Stimulated activated CD4-positive, alpha-beta T cell treated with anti-CD3 and anti-CD28 coated beads, Interleukin-15, amount 100 ng/mL, for 48 hours (primary cell): ENCODE data around the gene TEX55.
"Not testable (repeated sequence)": the region's sequence is repeated elsewhere in the genome, so short reads cannot be mapped to it uniquely, and the experiment has no call there.

Source experiments
- DNase-seq, 2 donors: peaks; one replicate each; pipeline ENCODE4 v3.0.0-alpha.2; 2020; ENCODE audit warnings: low read depth in 2 of 2

Gene TEX55

GRCh38 chr3:119145500-119146167 is at the start of gene TEX55:
Gene TEX55, plus strand, starts transcription at chr3:119146165. Its CDS starts 25 bp downstream, at chr3:119146190.
- DNase-seq, result peak in 1 of 2 donors; percentile 8

GRCh38 chr3:119098003-119098402 is 48.0 kb upstream of the TEX55 start:
- DNase-seq, result no peak

GRCh38 chr3:119098619-119099222 is 47.2 kb upstream of the TEX55 start:
- no peak for DNase-seq

- DNase-seq, result no peak
These were observed 46.2 kb upstream of the TEX55 start for GRCh38 chr3:119099785-119100184.

- DNase-seq, result no peak
These were observed 41.9 kb upstream of the TEX55 start for GRCh38 chr3:119104031-119104430.

- not testable (repeated sequence) for DNase-seq
These were observed 27.6 kb upstream of the TEX55 start for GRCh38 chr3:119118330-119118729.

GRCh38 chr3:119120480-119120879 is 25.5 kb upstream of the TEX55 start:
- no peak for DNase-seq

- no peak for DNase-seq
These were observed 23.6 kb upstream of the TEX55 start for GRCh38 chr3:119122350-119122749.

GRCh38 chr3:119125342-119125741 is 20.6 kb upstream of the TEX55 start:
- no peak for DNase-seq

DNA sequence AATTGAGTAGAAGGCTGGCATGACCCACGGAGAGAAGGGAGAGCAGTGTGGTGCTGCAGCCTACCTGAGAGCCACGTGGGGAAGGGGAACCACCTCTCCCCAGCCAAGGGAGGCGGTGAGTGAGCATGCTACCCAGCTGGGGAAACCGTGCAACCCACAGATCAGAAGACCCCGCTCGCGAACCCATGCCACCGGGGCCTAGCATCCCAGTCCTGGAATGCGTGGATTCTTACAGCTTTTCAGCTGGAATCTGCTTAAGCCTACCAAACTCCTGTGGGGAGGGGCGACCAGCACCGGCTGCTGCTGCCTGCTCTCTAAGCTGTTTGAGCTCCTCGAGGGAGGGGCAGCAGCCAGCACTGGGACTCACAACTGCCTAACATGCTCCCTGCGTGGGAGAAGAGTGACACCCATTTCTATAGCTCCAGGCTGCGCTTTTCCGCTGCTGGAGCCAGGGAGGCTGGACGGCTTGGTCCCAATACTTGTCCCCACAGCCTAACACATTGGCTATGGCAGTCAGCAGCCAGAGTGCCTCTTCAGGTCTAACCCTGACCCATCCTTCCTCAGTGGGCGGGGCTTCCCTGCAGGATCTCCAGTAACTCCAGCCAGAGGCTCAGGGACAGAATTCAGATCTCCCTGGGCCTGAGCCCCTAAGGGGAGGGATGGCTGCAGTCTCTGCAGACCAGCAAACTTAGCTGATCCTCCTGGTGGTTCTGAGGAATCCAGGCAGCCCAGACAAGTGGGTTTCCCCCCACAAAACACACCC is 20.0 kb upstream of the TEX55 start:
- no peak for DNase-seq

- DNase-seq, result not testable (repeated sequence)
These were observed 15.7 kb upstream of the TEX55 start for GRCh38 chr3:119130291-119130690.

DNA sequence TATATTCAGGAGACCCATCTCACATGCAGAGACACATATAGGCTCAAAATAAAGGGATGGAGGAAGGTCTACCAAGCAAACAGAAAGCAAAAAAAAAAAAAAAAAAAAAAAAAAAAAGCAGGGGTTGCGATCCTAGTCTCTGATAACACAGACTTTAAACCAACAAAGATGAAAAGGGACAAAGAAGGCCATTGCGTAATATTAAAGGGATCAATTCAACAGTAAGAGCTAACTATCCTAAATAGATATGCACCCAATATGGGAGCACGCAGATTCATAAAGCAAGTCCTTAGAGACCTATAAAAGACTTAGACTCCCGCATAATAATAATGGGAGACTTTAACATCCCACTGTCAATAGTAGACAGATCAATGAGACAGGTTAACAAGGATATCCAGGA is 13.7 kb upstream of the TEX55 start:
- not testable (repeated sequence) for DNase-seq

DNA sequence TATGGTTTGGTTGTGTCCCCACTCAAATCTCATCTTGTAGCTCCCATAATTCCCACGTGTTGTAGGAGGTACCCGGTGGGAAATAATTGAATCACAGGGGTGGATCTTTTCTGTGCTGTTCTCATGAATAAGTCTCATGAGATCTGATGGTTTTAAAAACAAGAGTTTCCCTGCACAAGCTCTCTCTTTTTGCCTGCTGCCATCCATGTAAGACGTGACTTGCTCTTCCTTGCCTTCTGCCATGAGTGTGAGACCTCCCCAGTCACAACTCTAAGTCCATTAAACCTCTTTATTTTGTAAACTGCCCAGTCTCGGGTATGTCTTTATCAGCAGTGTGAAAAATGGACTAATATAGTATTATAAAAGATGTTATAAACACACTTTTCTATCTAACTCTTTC is 6.6 kb upstream of the TEX55 start:
- not testable (repeated sequence) for DNase-seq

GRCh38 chr3:119140466-119140865 is 5.5 kb upstream of the TEX55 start:
- DNase-seq, result no peak

DNA sequence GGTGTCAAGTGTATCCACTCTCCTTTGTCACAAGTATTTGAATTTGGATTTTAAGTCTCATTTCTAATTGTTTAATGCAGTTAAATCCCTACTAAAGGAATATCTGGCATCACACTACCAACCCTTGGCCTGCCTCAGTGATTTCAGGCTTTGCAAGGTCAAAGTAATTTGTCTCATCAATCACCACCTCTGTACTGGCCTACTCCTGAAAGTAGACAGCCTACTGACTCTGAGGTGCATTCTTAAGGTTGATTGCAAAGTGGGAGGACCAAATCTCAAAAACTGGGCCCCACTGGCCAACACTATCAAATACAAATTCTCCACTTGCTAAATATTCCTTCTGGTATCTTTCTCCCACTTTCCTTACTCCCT is 851 bp upstream of the TEX55 start:
- no peak for DNase-seq

- no peak for DNase-seq
These were observed 812 bp downstream of the TEX55 start for GRCh38 chr3:119146578-119147375.

DNA sequence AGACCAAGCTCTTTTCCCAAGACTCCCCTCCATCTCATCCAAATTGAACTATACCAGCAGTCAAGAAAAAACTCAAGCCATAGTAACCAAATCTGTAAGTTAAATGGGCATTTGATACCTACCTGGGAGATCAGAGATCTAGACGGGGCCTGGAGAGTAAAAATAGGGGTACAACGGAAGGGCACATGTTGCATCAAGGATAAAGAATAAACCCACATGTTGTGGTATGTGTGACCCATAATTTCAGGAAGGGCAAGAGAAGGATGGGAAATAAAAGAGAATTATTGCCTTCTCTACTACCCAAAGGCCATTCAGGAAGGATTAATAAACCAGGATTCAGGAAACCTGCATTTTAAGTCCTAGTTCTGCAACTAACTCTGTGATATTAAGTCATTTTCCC is 1.5 kb downstream of the TEX55 start:
- no peak for DNase-seq

- DNase-seq, result no peak
These were observed 2.7 kb downstream of the TEX55 start for GRCh38 chr3:119148493-119149180.

GRCh38 chr3:119149484-119149883 is 3.5 kb downstream of the TEX55 start:
- no peak for DNase-seq

- DNase-seq, result no peak
These were observed 10.9 kb downstream of the TEX55 start for GRCh38 chr3:119156868-119157267.

DNA sequence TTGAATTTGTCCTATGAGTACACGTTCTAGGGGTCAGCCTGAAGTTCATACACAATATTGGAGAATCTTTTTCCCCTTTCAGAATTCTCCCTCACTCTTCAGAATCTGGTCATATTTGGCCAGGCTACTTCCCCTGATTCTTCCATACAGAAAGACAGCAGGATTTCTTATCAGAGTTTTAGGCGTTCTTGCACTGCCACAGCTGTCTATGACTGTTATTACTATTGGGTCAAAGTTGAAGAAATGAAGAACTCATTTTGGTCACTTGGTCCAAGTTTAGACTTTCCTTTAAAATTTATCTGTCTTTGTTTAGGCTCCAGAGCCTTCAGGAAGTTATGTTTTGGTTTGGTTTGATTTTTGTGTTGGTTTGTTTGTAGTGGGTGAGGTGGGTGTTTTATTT is 12.0 kb downstream of the TEX55 start:
- no peak for DNase-seq

GRCh38 chr3:119160361-119160760 is 14.4 kb downstream of the TEX55 start:
- no peak for DNase-seq
